DMS 273 treated with DMSO at 0.1 percent for 48 hours (cell line): ENCODE data around the gene N4BP2L2.

ENCODE experiments used
- DNase-seq: peaks from one replicate; lab custom pipeline; 2025; lab: John Stamatoyannopoulos, UW

The N4BP2L2 gene

GRCh38 chr13:32528358-32528757, 10.2 kb downstream of the N4BP2L2 start:
- DNase-seq: no peak

DNA sequence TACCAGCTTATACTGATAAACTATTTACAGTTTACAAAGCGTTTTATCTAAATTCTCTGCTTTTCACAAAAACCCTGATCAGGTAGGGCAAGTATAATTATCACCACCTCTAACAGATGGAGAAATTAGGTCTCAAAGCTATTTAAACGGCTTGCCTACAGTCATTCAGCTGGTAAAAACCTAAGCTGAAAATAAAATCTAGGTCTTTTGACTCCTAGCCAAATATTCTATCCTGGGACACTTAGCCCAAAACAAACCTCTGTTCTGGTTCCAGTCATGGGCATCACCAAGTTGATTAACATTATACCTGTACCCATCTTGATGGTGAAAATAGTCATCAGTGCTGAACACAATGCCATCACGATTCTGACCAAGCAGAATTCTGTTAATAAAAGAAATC, 11.4 kb downstream of the N4BP2L2 start:
- peak; percentile 16 for DNase-seq

DNA sequence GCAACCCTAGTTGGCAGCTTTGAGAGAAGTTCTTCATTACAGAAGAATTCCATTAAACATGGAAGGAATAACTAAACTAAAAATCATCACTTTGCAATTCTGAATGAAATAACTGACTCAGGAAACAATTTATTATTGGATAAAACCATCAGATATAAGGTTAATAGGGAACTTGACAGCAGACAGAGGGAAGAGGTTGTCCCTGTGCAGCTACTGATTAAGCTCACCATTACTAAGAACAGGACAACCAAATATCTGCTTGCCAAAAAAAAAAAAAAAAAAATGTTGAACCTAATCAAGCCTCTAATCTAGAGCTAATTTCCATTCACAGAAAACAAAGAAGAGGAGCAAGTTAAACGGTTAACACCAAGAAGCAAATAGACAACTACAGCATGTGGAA, 12.8 kb downstream of the N4BP2L2 start:
- DNase-seq: no peak

DNA sequence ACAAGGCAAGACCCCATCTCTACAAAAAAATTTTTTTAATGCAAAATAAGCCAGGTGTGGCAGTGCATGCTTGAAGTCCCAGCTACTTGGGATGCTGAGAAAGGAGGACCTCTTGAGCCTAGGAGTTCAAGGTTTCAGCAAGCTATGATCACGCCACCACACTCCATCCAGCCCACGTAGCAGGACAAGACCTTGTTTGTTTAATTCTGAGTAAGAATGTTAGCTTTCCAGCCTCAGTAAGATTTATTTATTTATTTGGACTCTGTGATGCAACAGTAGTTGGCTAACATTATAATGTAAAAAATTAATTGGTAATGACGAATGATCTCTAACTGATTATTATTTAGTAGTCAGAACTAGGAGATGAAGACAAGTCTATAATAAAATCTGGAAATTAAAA, 23.3 kb downstream of the N4BP2L2 start:
- DNase-seq: no peak

DNA sequence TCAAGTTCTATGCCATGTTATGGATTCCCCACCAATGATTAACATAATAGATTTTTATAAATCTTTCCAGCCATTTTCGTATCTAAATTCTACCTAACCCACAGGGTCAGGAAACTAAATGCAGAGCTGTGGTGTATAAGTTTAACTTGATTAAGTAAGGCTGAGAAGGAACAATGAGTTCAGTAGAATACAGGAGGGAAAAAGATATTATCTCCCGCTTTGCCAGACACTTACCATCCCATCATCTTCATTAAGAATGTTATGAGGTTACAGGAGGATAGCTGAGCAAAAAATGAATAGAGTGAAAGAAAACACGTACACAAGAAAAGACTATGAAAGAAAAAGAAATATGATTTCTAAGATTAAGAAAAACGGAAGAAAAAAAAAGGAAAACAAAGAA, 27.1 kb downstream of the N4BP2L2 start:
- no peak for DNase-seq

GRCh38 chr13:32504876-32505275, 33.7 kb downstream of the N4BP2L2 start:
- DNase-seq: no peak

DNA sequence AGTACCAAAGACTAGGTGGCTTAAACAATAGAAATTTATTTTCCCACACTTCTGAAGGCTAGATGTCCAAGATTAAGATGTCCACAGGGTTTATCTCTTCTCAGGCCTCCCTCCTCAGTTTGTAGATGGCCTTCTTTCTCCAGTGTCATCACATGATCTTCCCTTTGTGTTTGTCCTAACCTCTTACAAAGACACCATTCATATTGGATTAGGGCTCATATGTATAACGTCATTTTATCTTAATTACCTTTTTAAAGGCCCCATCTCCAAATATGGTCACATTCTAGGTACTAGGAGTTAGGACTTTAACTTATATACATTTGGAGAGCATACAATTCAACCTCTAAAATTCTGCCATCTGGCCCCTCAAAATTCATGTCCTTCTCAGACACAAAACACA, 34.3 kb downstream of the N4BP2L2 start:
- DNase-seq: no peak

DNA sequence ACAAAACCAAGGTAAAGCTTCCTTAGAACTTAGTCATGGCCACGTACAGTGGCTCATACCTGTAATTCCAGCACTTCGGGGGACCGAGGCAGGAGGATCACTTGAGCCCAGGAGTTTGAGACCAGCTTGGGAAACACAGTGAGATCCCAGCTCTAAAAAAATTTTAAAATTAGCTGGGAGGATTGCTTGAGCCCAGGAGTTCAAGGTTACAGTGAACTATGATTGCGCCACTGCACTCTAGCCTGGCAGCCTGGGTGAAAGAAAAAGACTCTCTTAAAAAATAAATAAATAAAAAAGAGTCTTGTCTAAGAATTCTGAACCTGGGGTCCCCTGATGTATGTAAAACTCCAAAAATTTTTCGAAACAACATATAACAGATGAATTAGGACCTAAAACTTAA, 34.9 kb downstream of the N4BP2L2 start:
- no peak for DNase-seq

DNA sequence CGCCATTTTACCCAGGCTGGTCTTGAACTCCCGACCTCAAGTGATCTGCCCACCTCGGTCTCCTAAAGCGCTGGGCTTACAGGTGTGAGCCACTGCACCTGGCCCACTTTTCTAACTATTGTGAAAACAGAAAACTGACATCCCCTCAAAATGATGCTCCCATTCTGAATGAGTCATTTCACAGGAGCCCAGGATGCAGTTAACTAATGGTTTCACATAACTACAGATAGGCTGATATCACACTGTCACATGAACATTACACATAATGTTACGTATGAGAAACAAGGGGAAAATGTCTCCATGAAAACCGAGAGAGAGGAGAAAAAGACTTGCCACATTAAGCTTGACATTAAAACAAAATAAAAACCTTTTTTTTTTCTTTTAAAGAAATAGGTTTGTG, 37.5 kb downstream of the N4BP2L2 start:
- no peak for DNase-seq

- DNase-seq: no peak
Measured at GRCh38 chr13:32499538-32500210, 38.9 kb downstream of the N4BP2L2 start.

DNA sequence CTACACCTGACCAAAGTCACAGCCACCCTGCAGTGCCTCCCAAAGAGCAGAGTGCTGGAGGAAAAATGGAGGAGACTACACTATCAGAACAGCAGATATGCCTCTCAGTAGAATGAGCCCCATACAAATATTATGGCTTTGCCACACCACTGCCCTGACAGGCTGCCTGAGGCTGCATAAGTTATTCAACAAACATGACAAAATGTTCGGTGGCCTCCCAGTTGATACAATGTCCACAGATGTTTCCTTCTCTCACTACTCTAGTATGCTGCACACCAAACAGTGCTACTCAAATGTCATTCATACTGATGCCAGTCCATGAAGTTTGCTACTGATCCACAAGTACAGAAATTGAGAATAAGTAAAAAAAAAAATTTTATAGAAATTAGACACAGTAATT, 41.0 kb downstream of the N4BP2L2 start:
- DNase-seq: no peak

DNA sequence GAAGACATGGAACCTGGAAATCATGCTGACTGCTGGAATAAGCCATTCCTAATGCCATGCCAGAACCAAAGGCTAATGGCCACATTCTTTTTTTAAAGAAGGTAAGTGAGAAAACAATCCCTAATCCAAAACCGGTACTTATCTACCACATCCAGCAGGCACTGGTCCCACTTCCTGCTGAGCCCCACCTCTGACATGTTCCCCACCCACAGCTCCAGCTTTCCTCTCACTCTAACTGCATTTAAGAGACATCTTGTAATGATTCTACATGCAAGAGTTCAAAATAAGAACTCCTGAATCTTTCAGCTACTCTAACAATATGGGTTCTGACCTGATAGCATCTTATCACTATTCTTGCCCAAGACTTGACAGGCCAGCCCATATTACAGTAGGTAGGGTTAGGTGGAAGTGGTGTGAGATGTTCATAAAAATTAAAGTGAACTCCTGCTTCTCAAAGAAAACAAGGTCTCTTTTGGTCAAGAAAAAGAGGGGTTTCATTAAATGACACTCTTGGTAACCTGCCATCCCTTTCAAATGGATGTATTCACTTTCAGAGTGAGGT, 41.9 kb downstream of the N4BP2L2 start:
- DNase-seq: no peak

DNA sequence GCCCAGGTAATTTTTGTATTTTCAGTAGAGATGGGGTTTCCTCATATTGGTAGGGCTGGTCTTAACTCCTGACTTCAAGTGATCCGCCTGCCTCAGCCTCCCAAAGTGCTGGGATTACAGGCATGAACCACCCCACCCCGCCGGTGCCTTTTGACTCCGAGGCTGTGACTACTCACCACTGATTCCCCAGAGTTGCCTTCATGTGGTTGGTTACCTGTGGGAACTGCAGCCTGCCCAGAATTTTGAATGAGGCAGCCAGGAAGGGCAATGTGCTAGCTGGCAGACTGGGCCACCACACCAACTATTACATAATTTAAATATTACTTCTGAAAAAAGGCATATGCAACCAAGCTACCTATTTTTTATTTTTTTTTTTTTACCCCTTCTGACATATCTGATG, 42.8 kb downstream of the N4BP2L2 start:
- DNase-seq: no peak

- DNase-seq: no peak
Measured at GRCh38 chr13:32495429-32495828, 43.2 kb downstream of the N4BP2L2 start.

DNA sequence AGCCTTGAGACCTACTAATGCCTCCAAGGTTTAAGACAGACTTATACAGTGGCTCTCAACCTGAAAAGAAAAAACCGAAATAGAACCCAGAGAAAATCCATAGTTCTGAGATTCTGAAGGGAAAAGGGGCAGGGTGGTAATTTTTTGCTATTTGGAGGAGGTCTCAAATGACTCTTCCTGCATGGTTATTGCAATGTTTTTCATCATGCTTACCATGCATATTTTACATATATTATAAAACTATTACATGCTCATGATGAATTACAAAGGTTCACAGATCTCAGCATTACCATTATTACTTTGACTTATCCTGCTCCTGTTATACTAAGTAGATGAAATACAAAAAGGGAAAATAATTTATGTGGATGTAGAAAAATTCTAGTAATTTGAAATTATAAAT, 47.6 kb downstream of the N4BP2L2 start:
- no peak for DNase-seq

DNA sequence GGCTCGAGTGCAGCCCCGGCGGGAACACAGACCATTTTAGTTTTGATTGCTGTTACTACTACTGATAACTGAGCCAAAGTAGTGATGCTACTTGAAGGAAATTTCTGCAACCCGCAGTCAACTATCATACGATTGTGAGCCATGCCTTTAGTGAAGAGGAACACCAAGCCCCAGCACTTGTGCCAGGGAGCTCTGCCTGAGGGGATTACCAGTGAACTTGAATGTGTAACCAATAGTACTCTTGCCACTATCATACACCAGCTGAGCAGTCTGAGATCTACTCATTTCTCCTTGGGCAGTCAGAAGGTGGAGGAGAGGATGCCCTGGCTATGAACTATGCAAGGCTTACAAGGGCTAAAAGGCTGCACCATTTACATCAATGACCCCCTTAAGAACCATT, 61.7 kb downstream of the N4BP2L2 start:
- no peak for DNase-seq

DNA sequence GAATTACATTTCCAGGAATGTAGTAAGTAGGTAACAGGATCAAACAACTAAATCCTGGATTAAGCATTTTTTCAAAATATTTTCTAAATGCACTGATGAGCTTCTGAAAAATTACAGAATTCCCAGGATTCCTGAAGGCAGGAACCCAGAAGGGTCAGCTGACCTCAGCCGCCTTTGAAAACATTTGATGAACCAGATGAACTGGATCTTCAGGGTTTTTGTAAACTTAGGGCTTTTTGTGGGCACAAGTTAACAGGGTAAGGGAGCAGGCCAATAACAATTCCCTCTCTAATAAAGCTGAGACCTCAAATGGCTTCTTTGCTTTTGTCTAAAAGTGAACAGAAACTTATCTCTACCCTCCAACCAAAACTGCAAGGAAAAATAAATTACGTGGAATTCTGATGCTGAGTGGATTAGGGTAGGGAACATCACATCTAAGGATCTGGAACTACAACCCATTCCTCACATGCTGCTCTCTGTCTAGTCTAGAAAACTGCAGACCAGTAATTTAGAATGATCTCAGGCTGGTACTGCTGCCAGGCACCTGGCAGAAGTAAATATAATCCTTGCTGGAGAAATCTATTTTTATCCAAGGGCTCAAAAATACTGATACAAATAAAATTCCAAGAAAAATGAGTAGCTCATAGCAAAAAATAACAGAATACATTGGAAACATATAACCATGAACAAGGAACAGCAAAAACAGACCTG, 62.4 kb downstream of the N4BP2L2 start:
- DNase-seq: no peak

DNA sequence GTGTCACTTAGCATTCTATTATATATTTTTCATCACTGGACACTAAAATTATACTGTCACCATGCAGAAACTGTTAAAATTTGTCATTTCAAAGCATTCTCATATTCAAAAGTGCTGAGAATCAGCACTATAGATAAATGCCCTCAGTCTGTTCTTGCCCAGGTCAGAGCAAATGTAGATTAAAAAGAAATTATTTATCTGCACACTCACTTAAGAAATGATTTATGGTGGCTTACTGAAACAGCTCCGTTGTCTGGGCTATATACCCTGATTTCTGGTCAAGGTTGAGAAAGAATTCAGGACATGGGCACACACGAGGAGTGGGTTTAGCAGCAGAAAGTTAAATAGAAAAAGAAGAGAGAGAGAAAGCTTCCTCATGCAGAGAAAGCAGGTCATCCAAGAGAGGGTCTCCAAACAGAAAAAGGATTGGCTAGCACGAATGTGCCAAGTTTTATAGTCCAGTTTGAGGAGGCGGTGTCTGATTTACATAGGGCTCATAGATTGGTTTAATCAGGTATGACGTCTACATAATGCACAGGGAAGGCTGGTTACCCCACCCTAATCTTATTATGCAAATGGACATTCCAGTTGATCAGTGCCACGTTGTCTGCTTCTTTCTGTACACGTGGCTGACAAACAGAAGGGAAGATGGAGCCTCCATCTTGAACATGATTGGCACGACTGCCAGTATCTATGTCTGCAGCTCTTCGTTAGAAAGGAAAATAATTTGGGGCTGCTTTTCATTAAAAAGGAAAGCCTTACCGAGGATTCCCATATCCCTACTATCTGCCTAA, 63.4 kb downstream of the N4BP2L2 start:
- DNase-seq: no peak

GRCh38 chr13:32473650-32474049, 64.9 kb downstream of the N4BP2L2 start:
- no peak for DNase-seq

GRCh38 chr13:32472194-32472621, 66.4 kb downstream of the N4BP2L2 start:
- no peak for DNase-seq

DNA sequence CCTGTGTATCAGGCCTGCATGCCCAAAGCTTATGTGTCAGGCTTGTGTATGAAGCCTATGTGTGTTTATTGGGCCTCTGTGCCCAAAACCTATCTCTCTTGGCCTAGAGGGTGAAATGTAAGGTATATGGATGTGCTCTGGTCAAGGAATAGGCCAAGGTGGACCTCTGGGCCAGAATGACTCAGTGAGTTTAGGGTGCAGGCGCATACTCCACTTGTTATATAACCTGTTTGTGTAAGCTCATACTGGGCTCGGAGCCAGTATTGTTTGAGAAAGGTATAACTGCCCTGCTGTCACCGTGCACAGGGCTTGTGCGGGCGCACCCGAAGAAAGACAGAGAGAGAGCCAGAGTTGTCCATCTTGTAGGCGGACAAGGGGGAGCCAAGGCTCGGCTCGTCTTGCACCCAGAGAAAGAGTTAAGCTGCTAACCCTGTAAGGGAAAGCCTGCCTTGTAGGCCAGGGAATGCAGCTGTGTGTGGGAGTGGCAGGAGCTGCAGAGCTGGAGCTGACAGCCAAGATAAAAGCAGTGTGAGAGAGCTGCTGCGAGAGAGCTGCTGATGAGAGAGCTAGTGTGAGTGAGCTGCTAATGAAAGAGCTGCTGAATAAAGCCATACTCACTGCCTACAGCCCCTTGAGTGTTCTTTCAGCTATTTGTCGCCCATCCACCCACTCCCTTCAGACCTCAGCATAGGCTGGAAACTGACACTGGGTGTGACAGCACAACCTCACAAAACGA, 67.2 kb downstream of the N4BP2L2 start:
- no peak for DNase-seq

- no peak for DNase-seq
Measured at GRCh38 chr13:32468502-32469142, 70.0 kb downstream of the N4BP2L2 start.
